ACC112 (cell line): ENCODE results near the gene KHDRBS2.

Source experiments
- H2AFZ ChIP-seq: fragments of 200-600 bp; sonication (generic); one replicate; pipeline ENCODE4 v1.6.0; 2017; ENCODE audit warnings: antibody characterized with exemption, low read length; ENCODE audit not compliant: unreplicated experiment
- H3K27ac ChIP-seq: fragments of 200-600 bp; sonication (generic); 2 replicates; pipeline ENCODE4 v1.5.1; 2014; ENCODE audit warnings: low read depth, mild to moderate bottlenecking, antibody characterized with exemption, low read length, moderate library complexity
- H3K27me3 ChIP-seq: fragments of 200-600 bp; sonication (generic); 2 replicates; pipeline ENCODE4 v1.6.1; 2014; ENCODE audit warnings: mild to moderate bottlenecking, antibody characterized with exemption, low read length, moderate library complexity, mixed read lengths; ENCODE audit not compliant: insufficient read depth
- H3K36me3 ChIP-seq: fragments of 200-600 bp; sonication (generic); 2 replicates; pipeline ENCODE4 v1.6.1; 2016; ENCODE audit warnings: mild to moderate bottlenecking, antibody characterized with exemption, low read length, moderate library complexity, mixed read lengths; ENCODE audit not compliant: insufficient read depth
- H3K4me1 ChIP-seq: fragments of 200-600 bp; sonication (generic); one replicate; pipeline ENCODE4 v1.6.1; 2016; ENCODE audit warnings: low read length, mixed read lengths; ENCODE audit not compliant: insufficient read depth, unreplicated experiment, control insufficient read depth
- H3K4me3 ChIP-seq: fragments of 200-600 bp; sonication (generic); 2 replicates; pipeline ENCODE4 v1.5.1; 2014; ENCODE audit warnings: mild to moderate bottlenecking, low read depth, low read length
- H3K79me2 ChIP-seq: fragments of 200-600 bp; sonication (generic); one replicate; pipeline ENCODE4 v1.6.0; 2016; ENCODE audit warnings: low read length; ENCODE audit not compliant: control insufficient read depth, unreplicated experiment, insufficient read depth

Gene KHDRBS2

GRCh38 chr6:62103186-62103859 is 182.7 kb downstream of the KHDRBS2 start:
- H3K4me1 ChIP-seq = no peaks in the 10 kb centered on the region
- H3K79me2 ChIP-seq = no peaks in the 10 kb centered on the region
- no peaks in the 10 kb centered on the region for H3K36me3 ChIP-seq
- H3K4me3 ChIP-seq = no peak overlapping the region
- no peaks in the 10 kb centered on the region for H3K27me3 ChIP-seq
- no peak overlapping the region for H3K27ac ChIP-seq
- H2AFZ ChIP-seq = no peak overlapping the region

GRCh38 chr6:62102387-62102786 is 183.6 kb downstream of the KHDRBS2 start:
- H3K36me3 ChIP-seq = no peaks in the 10 kb centered on the region
- no peaks in the 10 kb centered on the region for H3K27me3 ChIP-seq
- H3K79me2 ChIP-seq = no peaks in the 10 kb centered on the region
- H3K4me3 ChIP-seq = no peak overlapping the region
- H3K4me1 ChIP-seq = no peaks in the 10 kb centered on the region
- no peak overlapping the region for H2AFZ ChIP-seq
- no peak overlapping the region for H3K27ac ChIP-seq

GRCh38 chr6:62090442-62091229 is 195.4 kb downstream of the KHDRBS2 start:
- no peaks in the 10 kb centered on the region for H3K4me1 ChIP-seq
- H2AFZ ChIP-seq = no peak overlapping the region
- H3K79me2 ChIP-seq = no peaks in the 10 kb centered on the region
- no peaks in the 10 kb centered on the region for H3K36me3 ChIP-seq
- H3K27me3 ChIP-seq = no peaks in the 10 kb centered on the region
- H3K27ac ChIP-seq = no peak overlapping the region
- no peak overlapping the region for H3K4me3 ChIP-seq

- H3K27ac ChIP-seq = no peak overlapping the region
- no peaks in the 10 kb centered on the region for H3K27me3 ChIP-seq
- no peak overlapping the region for H3K4me3 ChIP-seq
- no peak overlapping the region for H2AFZ ChIP-seq
- no peaks in the 10 kb centered on the region for H3K36me3 ChIP-seq
- no peaks in the 10 kb centered on the region for H3K4me1 ChIP-seq
- no peaks in the 10 kb centered on the region for H3K79me2 ChIP-seq
These were observed 196.2 kb downstream of the KHDRBS2 start for GRCh38 chr6:62089781-62090180.

- no peaks in the 10 kb centered on the region for H3K36me3 ChIP-seq
- no peak overlapping the region for H3K4me3 ChIP-seq
- no peaks in the 10 kb centered on the region for H3K27me3 ChIP-seq
- H3K4me1 ChIP-seq = no peaks in the 10 kb centered on the region
- H3K79me2 ChIP-seq = no peaks in the 10 kb centered on the region
- H2AFZ ChIP-seq = no peak overlapping the region
- H3K27ac ChIP-seq = no peak overlapping the region
These were observed 200.0 kb downstream of the KHDRBS2 start for GRCh38 chr6:62086047-62086446.

- Histone ChIP-seq H3K27me3 (no peaks in the 10 kb centered on the region), H3K4me1 (no peaks in the 10 kb centered on the region), H3K4me3 (no peak overlapping the region), H2AFZ (no peak overlapping the region), H3K79me2 (no peaks in the 10 kb centered on the region), H3K36me3 (no peaks in the 10 kb centered on the region), H3K27ac (no peak overlapping the region)
These were observed 210.2 kb downstream of the KHDRBS2 start for GRCh38 chr6:62075869-62076268.

GRCh38 chr6:62059901-62060300 is 226.1 kb downstream of the KHDRBS2 start:
- no peaks in the 10 kb centered on the region for H3K27me3 ChIP-seq
- no peak overlapping the region for H3K27ac ChIP-seq
- no peak overlapping the region for H3K4me3 ChIP-seq
- H2AFZ ChIP-seq = no peak overlapping the region
- H3K4me1 ChIP-seq = no peaks in the 10 kb centered on the region
- no peaks in the 10 kb centered on the region for H3K79me2 ChIP-seq
- no peaks in the 10 kb centered on the region for H3K36me3 ChIP-seq

GRCh38 chr6:62057300-62057699 is 228.7 kb downstream of the KHDRBS2 start:
- no peaks in the 10 kb centered on the region for H3K27me3 ChIP-seq
- H2AFZ ChIP-seq = no peak overlapping the region
- H3K27ac ChIP-seq = no peak overlapping the region
- H3K79me2 ChIP-seq = no peaks in the 10 kb centered on the region
- no peaks in the 10 kb centered on the region for H3K36me3 ChIP-seq
- no peak overlapping the region for H3K4me3 ChIP-seq
- no peaks in the 10 kb centered on the region for H3K4me1 ChIP-seq

GRCh38 chr6:62045502-62045901 is 240.5 kb downstream of the KHDRBS2 start:
- no peaks in the 10 kb centered on the region for H3K36me3 ChIP-seq

GRCh38 chr6:62043084-62043483 is 242.9 kb downstream of the KHDRBS2 start:
- Histone ChIP-seq H3K4me1 (no peaks in the 10 kb centered on the region), H3K79me2 (no peaks in the 10 kb centered on the region), H2AFZ (no peak overlapping the region), H3K27ac (no peak overlapping the region), H3K4me3 (no peak overlapping the region), H3K36me3 (no peaks in the 10 kb centered on the region), H3K27me3 (no peaks in the 10 kb centered on the region)

More at GRCh38 chr6:62045502-62045901, 240.5 kb downstream of the KHDRBS2 start:
- H3K79me2 ChIP-seq = no peaks in the 10 kb centered on the region
- no peak overlapping the region for H3K27ac ChIP-seq
- no peaks in the 10 kb centered on the region for H3K27me3 ChIP-seq
- H3K4me1 ChIP-seq = no peaks in the 10 kb centered on the region
- H2AFZ ChIP-seq = no peak overlapping the region
- H3K4me3 ChIP-seq = no peak overlapping the region

GRCh38 chr6:62042429-62042828 is 243.6 kb downstream of the KHDRBS2 start:
- Histone ChIP-seq H3K27me3 (no peaks in the 10 kb centered on the region), H3K4me3 (no peak overlapping the region), H2AFZ (no peak overlapping the region), H3K4me1 (no peaks in the 10 kb centered on the region), H3K27ac (no peak overlapping the region), H3K79me2 (no peaks in the 10 kb centered on the region), H3K36me3 (no peaks in the 10 kb centered on the region)
